Calu3 (cell line): Measurements from ENCODE around the gene LGALS7. TPM values are rescaled to one million over a fixed set of nuclear protein-coding genes. Genes with fewer than 3 reads are reported as not detected.
"Not testable (repeated sequence)": the region's sequence is repeated elsewhere in the genome, so short reads cannot be mapped to it uniquely, and the experiment has no call there.

Experiments used
- BruUV-seq: library from RNA; stranded (reverse); fragments of 400-500 nt; replicated peaks from 2 replicates; lab custom pipeline; 2021; lab: Mats Ljungman, UMichigan
- CTCF ChIA-PET: fragments of 300-600 bp; sonication (Branson Sonifier 250); formaldehyde crosslinking; loops from one replicate; lab custom pipeline; 2022; ENCODE audit warnings: antibody characterized with exemption; lab: Charles Lee
- DNase-seq: peaks from one replicate; pipeline ENCODE4 v3.0.0; 2022
- H3K27ac Mint-ChIP-seq: one replicate; pipeline ENCODE4 v1.8.0; 2022; ENCODE audit warnings: mixed read lengths; ENCODE audit not compliant: unreplicated experiment
- H3K27me3 Mint-ChIP-seq: one replicate; pipeline ENCODE4 v1.8.0; 2022; ENCODE audit warnings: mixed read lengths; ENCODE audit not compliant: unreplicated experiment
- H3K36me3 Mint-ChIP-seq: one replicate; pipeline ENCODE4 v1.8.0; 2022; ENCODE audit warnings: mild to moderate bottlenecking, moderate library complexity, mixed read lengths; ENCODE audit not compliant: insufficient read depth, unreplicated experiment
- H3K4me1 Mint-ChIP-seq: one replicate; pipeline ENCODE4 v1.8.0; 2022; ENCODE audit warnings: mild to moderate bottlenecking, low read depth, mixed read lengths; ENCODE audit not compliant: unreplicated experiment
- H3K4me3 Mint-ChIP-seq: one replicate; pipeline ENCODE4 v1.8.0; 2022; ENCODE audit warnings: mild to moderate bottlenecking, low read depth, moderate library complexity, mixed read lengths; ENCODE audit not compliant: unreplicated experiment
- H3K9me3 Mint-ChIP-seq: one replicate; pipeline ENCODE4 v1.8.0; 2022; ENCODE audit warnings: low read depth, mixed read lengths; ENCODE audit not compliant: unreplicated experiment
- intact Hi-C: fragments of 100-400 bp; cut with micrococcal nuclease; formaldehyde crosslinking; loops from one replicate; pipeline ENCODE4 v1.10.0; 2022; ENCODE audit not compliant: unreplicated experiment
- total RNA-seq: library from RNA; stranded (reverse); gene quantifications from 2 replicates; pipeline ENCODE4 v1.2.3, GENCODE V29; 2022
- TF ChIP-seq, protein P1 (sequence below): fragments of 200-600 bp; IDR thresholded peaks from one replicate; pipeline ENCODE4 v1.8.0; 2022; ENCODE audit warnings: antibody characterized with exemption; ENCODE audit not compliant: unreplicated experiment

The LGALS7 gene
- total RNA-seq, 1 experiment from 2014 or later, result not detected

DNA sequence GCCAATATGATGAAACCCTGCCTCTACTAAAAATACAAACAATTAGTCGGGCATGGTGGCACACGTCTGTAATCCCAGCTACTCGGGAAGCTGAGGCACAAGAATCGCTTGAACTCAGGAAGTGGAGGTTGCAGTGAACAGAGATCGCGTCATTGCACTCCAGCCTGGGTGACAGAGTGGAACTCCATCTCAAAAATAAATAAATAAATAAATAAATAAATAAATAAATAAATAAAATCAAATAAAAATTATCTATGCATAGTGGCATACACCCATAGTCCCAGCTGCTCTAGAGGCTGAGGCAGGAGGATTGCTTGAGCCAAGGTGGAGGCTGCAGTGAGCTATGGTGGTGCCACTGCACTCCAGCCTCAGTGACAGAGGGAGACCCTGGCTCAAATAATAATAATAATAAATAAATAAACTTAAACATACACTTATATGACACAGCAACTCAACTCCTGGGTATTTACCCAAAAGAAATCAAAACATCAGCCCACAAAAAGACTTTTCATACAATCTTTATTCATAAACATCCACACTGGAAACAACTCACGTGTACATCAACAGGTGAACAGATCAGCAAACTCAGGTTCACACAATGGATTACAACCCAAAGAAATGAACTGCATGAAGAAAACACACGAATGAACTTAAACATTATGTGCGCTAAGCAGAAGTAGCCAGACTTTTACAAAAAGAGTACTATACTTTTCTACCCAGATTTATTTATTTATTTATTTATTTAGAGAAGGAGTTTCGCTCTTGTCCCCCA, 6.9 kb downstream of the LGALS7 start:
- peaks cover 28% of the 10 kb centered on the region for H3K36me3 Mint-ChIP-seq
- no peak for DNase-seq
- H3K27me3 Mint-ChIP-seq, result no peaks in the 10 kb centered on the region
- no peak overlapping the region for H3K27ac Mint-ChIP-seq
- BruUV-seq, result no TSS peak
- H3K4me1 Mint-ChIP-seq, result peaks cover 26% of the 10 kb centered on the region
- H3K4me3 Mint-ChIP-seq, result no peak overlapping the region
- peaks cover 2% of the 10 kb centered on the region for H3K9me3 Mint-ChIP-seq
- CTCF ChIA-PET, result no interaction called here
- TF ChIP-seq, protein P1, sequence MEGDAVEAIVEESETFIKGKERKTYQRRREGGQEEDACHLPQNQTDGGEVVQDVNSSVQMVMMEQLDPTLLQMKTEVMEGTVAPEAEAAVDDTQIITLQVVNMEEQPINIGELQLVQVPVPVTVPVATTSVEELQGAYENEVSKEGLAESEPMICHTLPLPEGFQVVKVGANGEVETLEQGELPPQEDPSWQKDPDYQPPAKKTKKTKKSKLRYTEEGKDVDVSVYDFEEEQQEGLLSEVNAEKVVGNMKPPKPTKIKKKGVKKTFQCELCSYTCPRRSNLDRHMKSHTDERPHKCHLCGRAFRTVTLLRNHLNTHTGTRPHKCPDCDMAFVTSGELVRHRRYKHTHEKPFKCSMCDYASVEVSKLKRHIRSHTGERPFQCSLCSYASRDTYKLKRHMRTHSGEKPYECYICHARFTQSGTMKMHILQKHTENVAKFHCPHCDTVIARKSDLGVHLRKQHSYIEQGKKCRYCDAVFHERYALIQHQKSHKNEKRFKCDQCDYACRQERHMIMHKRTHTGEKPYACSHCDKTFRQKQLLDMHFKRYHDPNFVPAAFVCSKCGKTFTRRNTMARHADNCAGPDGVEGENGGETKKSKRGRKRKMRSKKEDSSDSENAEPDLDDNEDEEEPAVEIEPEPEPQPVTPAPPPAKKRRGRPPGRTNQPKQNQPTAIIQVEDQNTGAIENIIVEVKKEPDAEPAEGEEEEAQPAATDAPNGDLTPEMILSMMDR, result no peak
- intact Hi-C loops, result no loop called here

GRCh38 chr19:38765214-38765613, 8.1 kb downstream of the LGALS7 start:
- Mint-ChIP-seq H3K9me3 (peaks cover 3% of the 10 kb centered on the region), H3K4me3 (no peak overlapping the region), H3K4me1 (peaks cover 38% of the 10 kb centered on the region), H3K27me3 (no peaks in the 10 kb centered on the region), H3K36me3 (peaks cover 35% of the 10 kb centered on the region), H3K27ac (no peak overlapping the region)
- TF ChIP-seq, protein P1, result no peak
- BruUV-seq, result no TSS peak
- no peak for DNase-seq
- intact Hi-C loops, result no loop called here
- CTCF ChIA-PET, result no interaction called here

- CTCF ChIA-PET, result interaction anchor here (0.7 to 1.2 kb wide), 3 partner anchors 36 to 136 kb away, joined by 4 to 8 read pairs (median 5); partner anchors contain the start of genes NFKBIB and SIRT2
- peaks cover 3% of the 10 kb centered on the region for H3K9me3 Mint-ChIP-seq
- peak overlapping the region; percentile 99 for H3K27ac Mint-ChIP-seq
- H3K36me3 Mint-ChIP-seq, result peaks cover 46% of the 10 kb centered on the region
- intact Hi-C loops, result loop anchor here (5.0 kb wide), 2 partner anchors 33 to 68 kb away; partner anchors contain the start of gene ECH1
- peak overlapping the region; percentile 52 for H3K4me3 Mint-ChIP-seq
- peak; percentile 65 for DNase-seq
- peaks cover 52% of the 10 kb centered on the region for H3K4me1 Mint-ChIP-seq
- no peaks in the 10 kb centered on the region for H3K27me3 Mint-ChIP-seq
- TF ChIP-seq, protein P1, result no peak
- BruUV-seq, result no TSS peak
These were observed 9.5 kb downstream of the LGALS7 start for GRCh38 chr19:38763795-38764220.

GRCh38 chr19:38761884-38762389, 11.4 kb downstream of the LGALS7 start:
- intact Hi-C loops, result loop anchor here (5.0 kb wide), 2 partner anchors 35 to 70 kb away; partner anchors contain the start of gene ECH1
- CTCF ChIA-PET, result interaction anchor here (0.7 to 0.8 kb wide), 3 partner anchors 21 to 226 kb away, joined by 3 to 6 read pairs (median 3); no protein-coding TSS in a partner anchor
- not testable (repeated sequence) for H3K27me3 Mint-ChIP-seq, H3K9me3 Mint-ChIP-seq, BruUV-seq, DNase-seq
- Mint-ChIP-seq H3K4me1 (peaks cover 52% of the 10 kb centered on the region), H3K27ac (peak overlapping the region; percentile 99), H3K4me3 (peak overlapping the region; percentile 52), H3K36me3 (peaks cover 46% of the 10 kb centered on the region)

- Mint-ChIP-seq H3K4me3 (peak overlapping the region; percentile 52), H3K27ac (peak overlapping the region; percentile 99), H3K4me1 (peaks cover 52% of the 10 kb centered on the region), H3K36me3 (peaks cover 46% of the 10 kb centered on the region)
- CTCF ChIA-PET, result interaction anchor here (0.7 to 0.8 kb wide), 3 partner anchors 20 to 225 kb away, joined by 3 to 6 read pairs (median 3); no protein-coding TSS in a partner anchor
- not testable (repeated sequence) for BruUV-seq, H3K27me3 Mint-ChIP-seq, DNase-seq, H3K9me3 Mint-ChIP-seq
- intact Hi-C loops, result loop anchor here (5.0 kb wide), 2 partner anchors 36 to 71 kb away; partner anchors contain the start of gene ECH1
These were observed 12.4 kb downstream of the LGALS7 start for GRCh38 chr19:38760805-38761517.
